GM19238 (cell line): Measurements from ENCODE around the gene TCOF1.

ENCODE experiments used
- DNase-seq: peaks from one replicate; pipeline ENCODE4 v3.0.0; 2011; ENCODE audit warnings: low spot score; ENCODE audit not compliant: insufficient read length

The TCOF1 gene

DNA sequence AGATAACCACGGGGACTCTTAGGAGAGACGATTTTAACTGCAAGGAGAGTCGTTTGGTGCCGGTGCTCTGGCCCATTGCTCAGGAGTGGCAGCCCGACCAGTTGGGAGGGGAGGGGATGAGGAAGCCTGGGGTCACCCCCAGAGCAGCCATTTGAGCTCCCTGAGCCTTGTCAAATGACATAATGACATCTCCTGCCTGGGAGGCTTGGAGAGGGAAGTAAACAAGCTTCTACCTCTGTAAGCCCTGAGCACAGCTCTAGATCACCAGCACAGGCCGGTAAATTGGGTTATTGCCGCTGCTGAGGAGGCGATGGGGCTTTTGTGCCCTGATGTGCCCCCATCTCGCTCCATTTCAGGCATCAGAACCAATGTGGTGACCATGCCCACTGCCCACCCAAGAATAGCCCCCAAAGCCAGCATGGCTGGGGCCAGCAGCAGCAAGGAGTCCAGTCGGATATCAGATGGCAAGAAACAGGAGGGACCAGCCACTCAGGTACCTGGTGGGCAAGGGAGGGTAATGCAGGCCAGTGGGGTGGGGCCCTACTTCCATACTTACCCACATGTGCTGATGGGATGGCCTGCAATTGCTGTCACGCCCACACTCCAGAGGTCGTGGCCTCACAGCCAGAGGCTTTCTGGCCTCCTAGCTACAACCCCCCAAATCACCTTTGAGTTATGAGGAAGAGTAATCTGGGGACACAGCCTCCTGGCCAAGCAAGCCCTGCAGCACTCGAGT lies 32.2 kb downstream of the TCOF1 start:
- DNase-seq = no peak

DNA sequence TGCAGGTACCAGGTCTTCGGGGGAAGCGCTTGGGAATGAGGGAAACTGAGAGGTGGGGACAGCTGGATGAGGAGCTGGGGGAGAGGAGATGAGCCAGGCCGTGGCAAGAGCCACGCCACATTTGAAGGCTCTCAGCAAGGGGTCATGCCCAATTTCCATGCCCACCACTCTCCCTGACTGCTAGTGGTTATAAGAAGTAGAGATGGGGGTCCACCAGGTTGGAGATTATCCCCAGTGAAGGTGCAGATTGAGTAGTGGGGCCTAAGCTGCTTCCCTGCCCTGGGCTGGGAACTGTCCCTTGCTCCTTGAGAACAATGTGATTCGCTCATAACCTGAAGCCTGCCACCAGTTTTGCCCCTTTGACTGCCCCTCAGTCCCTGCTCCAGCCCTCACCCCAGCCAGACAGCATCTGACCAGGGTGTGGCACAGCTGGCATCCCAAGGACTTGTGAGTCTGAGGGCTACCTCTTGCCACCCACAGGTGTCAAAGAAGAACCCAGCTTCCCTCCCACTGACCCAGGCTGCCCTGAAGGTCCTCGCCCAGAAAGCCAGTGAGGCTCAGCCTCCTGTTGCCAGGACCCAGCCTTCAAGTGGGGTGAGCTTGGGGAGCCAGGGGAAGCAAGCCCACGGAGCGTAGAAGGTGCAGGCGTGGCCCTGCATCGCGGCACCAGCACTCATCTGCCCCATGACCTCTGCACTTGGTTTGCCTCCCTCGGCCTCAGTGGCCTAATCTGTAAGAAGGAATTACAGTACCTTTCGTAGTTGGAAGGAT lies 33.8 kb downstream of the TCOF1 start:
- no peak for DNase-seq

DNA sequence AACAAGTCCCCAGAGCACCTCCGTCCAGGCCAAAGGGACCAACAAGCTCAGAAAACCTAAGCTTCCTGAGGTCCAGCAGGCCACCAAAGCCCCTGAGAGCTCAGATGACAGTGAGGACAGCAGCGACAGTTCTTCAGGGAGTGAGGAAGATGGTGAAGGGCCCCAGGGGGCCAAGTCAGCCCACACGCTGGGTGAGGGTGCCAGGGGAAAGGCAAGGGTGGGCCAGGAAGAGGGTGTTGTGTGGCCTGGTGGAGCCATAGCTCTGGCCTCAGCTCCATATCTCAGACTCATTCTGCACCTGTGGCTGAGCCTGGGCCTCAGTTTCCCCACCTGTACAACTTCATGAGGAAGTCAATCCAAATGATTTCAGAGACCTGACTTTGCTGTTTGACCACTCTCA lies 34.5 kb downstream of the TCOF1 start:
- no peak for DNase-seq

- DNase-seq = no peak
Measured at GRCh38 chr5:150392680-150393079, 35.2 kb downstream of the TCOF1 start.

- DNase-seq = no peak
Measured at GRCh38 chr5:150393096-150393645, 35.7 kb downstream of the TCOF1 start.

- DNase-seq = no peak
Measured at GRCh38 chr5:150394131-150394530, 36.6 kb downstream of the TCOF1 start.

- DNase-seq = no peak
Measured at GRCh38 chr5:150394912-150395687, 37.6 kb downstream of the TCOF1 start.

GRCh38 chr5:150395688-150395975 lies 38.1 kb downstream of the TCOF1 start:
- DNase-seq = no peak

- no peak for DNase-seq
Measured at GRCh38 chr5:150396267-150396666, 38.8 kb downstream of the TCOF1 start.

GRCh38 chr5:150397146-150397781 lies 39.8 kb downstream of the TCOF1 start:
- DNase-seq = no peak

GRCh38 chr5:150397782-150398721 lies 40.6 kb downstream of the TCOF1 start:
- no peak for DNase-seq

DNA sequence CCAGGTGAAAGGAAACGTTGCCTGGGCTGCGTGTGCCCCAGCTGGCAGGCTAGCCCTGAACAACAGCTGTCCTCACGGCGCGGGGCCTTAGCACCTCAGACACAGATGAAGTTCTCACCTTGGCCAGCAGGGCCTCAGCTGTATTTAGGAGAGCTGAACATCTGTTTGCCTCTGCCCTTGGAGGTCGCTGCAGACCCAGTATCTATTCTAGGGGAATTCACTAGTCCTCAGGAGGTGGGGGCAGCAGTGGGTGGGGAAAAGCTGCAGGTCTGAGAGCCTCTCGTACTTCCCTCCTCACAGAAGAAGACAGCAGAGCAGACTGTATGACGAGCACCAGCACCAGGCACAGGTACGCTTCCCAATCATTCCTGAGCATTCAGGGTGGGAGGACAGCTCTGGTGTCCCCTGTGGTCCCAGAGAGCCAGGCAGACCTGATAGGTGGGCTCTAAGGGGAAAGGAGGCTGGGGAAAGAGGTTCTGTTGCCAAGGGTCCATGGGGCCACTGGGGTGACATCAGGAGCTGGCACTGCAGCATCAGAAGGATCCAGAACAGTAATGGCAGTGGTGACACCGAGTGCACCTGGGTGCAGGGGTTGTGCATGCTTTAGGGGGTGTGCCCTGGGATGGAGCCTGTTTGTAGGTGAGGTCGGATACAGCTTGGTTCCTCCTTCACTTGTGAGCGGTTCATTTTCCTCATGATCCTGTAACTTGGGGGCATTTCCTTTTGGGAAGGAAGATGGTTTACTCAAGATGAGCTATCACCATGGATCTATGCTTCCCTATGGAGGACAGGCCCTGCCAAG lies 41.4 kb downstream of the TCOF1 start:
- peak; percentile 71 for DNase-seq

GRCh38 chr5:150399524-150400211 lies 42.2 kb downstream of the TCOF1 start:
- DNase-seq = no peak

- no peak for DNase-seq
Measured at GRCh38 chr5:150400316-150401075, 43.0 kb downstream of the TCOF1 start.

DNA sequence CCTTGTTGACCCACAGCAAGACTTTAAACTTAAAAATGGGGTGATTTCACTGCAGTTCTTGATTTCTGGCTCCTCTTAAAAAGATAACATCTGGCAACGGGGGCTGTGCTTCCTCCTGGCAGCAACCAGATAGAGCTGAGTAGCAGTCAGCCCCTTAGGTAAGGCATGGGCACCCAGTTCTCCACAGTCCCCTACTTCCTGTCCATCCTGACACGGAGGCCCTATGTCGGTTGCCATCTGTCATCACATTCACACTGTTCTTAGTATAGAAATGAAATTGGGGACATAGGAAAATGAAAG lies 43.5 kb downstream of the TCOF1 start:
- no peak for DNase-seq

DNA sequence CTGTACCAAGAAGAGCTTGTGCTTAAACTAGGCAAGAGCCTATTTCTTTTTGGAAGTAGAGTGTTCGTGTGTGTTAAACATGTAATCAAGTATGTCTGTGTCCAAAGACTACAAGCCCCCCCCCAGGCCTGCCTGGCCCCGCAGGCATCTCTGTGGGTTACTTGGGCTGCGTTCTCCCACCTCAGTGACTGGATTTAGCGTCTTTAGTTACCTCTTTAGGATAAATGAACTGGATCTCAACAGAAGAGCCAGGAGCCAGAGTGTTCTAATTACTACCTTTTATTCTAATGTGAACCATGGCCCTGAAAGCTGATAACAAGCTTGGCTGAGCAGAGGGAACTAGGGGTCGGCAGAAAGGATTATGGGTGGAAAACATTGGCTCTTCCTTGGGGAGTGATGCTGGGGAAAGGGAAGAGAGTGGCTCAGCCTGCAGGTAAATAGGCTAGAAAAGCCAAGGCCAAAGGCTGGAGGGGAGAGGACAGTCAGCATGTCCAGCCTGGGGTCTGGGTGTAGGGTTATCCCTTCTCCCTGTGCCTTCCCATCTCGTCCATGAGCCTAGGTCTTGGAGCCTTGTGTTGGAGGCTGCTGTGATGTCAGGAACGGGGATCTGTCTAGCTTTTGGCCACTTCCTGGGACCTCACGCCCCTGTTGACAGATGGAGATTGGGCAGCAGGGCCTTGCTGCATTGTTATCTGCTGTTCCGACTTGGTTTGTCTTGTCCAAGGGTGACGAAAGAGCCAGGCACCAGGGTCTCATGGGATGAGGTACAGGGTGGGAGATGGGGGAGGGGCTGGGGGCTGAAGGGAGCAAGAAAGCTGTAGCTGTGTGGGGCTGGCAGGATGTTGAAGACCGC lies 44.1 kb downstream of the TCOF1 start:
- no peak for DNase-seq

GRCh38 chr5:150402229-150402773 lies 44.8 kb downstream of the TCOF1 start:
- DNase-seq = no peak
